ENCODE results near the gene NECAB2.

DNA sequence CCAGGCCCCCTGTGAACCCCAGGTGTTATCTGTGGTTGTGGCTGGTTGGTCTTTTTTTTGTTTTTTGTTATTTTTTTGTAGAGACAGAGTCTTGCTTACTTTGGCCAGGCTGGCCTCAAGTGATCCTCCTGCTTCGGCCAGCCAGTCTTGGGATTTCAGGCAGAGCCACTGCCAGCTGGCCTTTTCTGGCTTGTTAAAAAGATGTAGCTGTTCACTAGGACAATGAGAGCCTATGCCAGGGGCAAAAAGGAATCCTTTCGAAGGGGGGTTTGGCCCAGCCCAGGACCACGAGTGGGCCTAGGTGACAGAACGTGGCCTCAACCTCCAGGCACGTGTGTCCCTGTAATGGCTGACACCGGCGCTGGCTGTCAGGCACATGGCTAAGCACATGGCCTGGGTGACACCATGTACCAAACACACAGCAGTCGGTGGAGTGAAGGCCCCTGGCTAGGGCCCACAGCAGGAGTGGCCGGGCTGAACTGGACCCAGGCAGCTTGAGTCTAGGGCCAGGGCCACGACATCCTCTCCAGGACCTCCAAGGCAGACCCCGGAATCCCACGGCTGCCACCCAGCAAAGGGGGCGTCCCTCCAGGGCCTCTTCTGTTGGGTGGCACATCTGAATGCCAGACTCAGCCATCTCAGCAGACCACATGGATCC lies 81.5 kb downstream of the NECAB2 start:
- TF ChIP-seq CTCF (IDR thresholded peaks at IDR 0.05 in 4 of 5, conservative IDR thresholded peaks at IDR 0.05 in 1 of 5) (no peak), POLR2A (IDR thresholded peaks at IDR 0.05) (no peak)
